ENCODE measurements around the gene EDRF1. TPM values are rescaled to one million over a fixed set of nuclear protein-coding genes. Genes with fewer than 3 reads are reported as not detected.

Gene EDRF1
- total and polyA plus RNA-seq, 2 of the 8 experiments (the other 6 are each of a cell fraction or from before 2014, with no cell fraction given), result 19.9 to 37.8 TPM

- CTCF ChIA-PET (ENCODE audit: partially characterized antibody), result interaction anchor here (0.7 kb wide), 1 partner anchor 314 kb away, joined by 3 read pairs; no protein-coding TSS in a partner anchor
- Histone ChIP-seq H3K14ac (ENCODE audit: insufficient read length) (no peak overlapping the region), H4K8ac (ENCODE audit: extremely low read depth, insufficient read depth, low read length) (no peak overlapping the region), H3K18ac (ENCODE audit: extremely low read depth, low read length) (no peak overlapping the region), H3K79me2 (ENCODE audit: control insufficient read depth in 1 of 2, insufficient read depth in 2 of 2, low read length in 2 of 2) (no peaks in the 10 kb centered on the region), H3K23me2 (ENCODE audit: low read depth, low read length) (no peaks in the 10 kb centered on the region), H4K5ac (ENCODE audit: insufficient read length, low read depth, low read length) (no peak overlapping the region), H3K27ac (ENCODE audit: low read depth, low read length) (no peak overlapping the region), H3K4me3 (ENCODE audit: extremely low read depth in 1 of 4, insufficient read depth in 2 of 4, low read depth in 3 of 4, low read length in 4 of 4) (no peak overlapping the region), H2AFZ (ENCODE audit: low read length) (no peak overlapping the region), H4K91ac (replicated peaks; ENCODE audit: insufficient read length, low read length) (no peak overlapping the region), H3K4me1 (replicated peaks in 1 of 4; ENCODE audit: control insufficient read depth in 3 of 4, insufficient read depth in 4 of 4, low read length in 3 of 4) (no peaks in the 10 kb centered on the region), H2BK20ac (ENCODE audit: low read length) (no peak overlapping the region), H3K56ac (replicated peaks; ENCODE audit: insufficient read length, low read depth, low read length) (no peak overlapping the region), H4K20me1 (replicated peaks in 1 of 2; ENCODE audit: control insufficient read depth in 1 of 2, insufficient read depth in 2 of 2, low read length in 2 of 2) (no peaks in the 10 kb centered on the region), H3K79me1 (ENCODE audit: low read depth, low read length) (no peaks in the 10 kb centered on the region), H2BK15ac (ENCODE audit: low read length) (no peak overlapping the region), H3K9me3 (ENCODE audit: insufficient read depth in 2 of 2, low read depth in 1 of 2, low read length in 1 of 2) (no peaks in the 10 kb centered on the region), H3K9ac (replicated peaks in 1 of 4; ENCODE audit: extremely low read depth in 1 of 4, low read depth in 3 of 4, low read length in 3 of 4) (no peak overlapping the region), H2AK5ac (ENCODE audit: low read depth, low read length) (no peak overlapping the region), H3K27me3 (replicated peaks in 1 of 4; ENCODE audit: control insufficient read depth in 3 of 4, extremely low read depth in 1 of 4, insufficient read depth in 3 of 4, low read length in 3 of 4) (no peaks in the 10 kb centered on the region; a peak in 1 of 7 replicates), H2BK120ac (replicated peaks; ENCODE audit: low read depth, low read length) (no peak overlapping the region), H2BK12ac (ENCODE audit: low read depth, low read length) (no peak overlapping the region), H2BK5ac (ENCODE audit: low read depth, low read length) (no peak overlapping the region), H3K4me2 (ENCODE audit: insufficient read depth in 1 of 2, low read depth in 2 of 2, low read length in 2 of 2) (no peak overlapping the region), H3K36me3 (ENCODE audit: control insufficient read depth in 2 of 4, insufficient read depth in 4 of 4, low read length in 3 of 4) (no peaks in the 10 kb centered on the region; a peak in 1 of 8 replicates), H3K4ac (replicated peaks; ENCODE audit: insufficient read length, low read depth, low read length) (no peak overlapping the region), H3K23ac (ENCODE audit: insufficient read length) (no peak overlapping the region)
- no peak for DNase-seq (ENCODE audit: low read depth in 1 of 2, low spot score in 2 of 2)
- no peak for FAIRE-seq
- POLR2A ChIA-PET (ENCODE audit: partially characterized antibody), result no interaction called here
- TF ChIP-seq RNF2 (IDR thresholded peaks at IDR 0.05; ENCODE audit: borderline replicate concordance, low read depth, low read length, missing control alignments, poor library complexity, severe bottlenecking), result no peak
- 67% methylated on average over 3 of the region's 3 CpGs; no CpG with 5 or more reads in 1 of the 2 experiments for WGBS, 2 experiments (ENCODE audit: extremely low coverage in 1 of 2, insufficient coverage in 1 of 2, insufficient read length in 1 of 2, insufficient replicate concordance in 2 of 2, low coverage in 1 of 2, low lambda C conversion rate in 2 of 2, missing lambda C conversion rate in 1 of 2)
Observed at GRCh38 chr10:125692196-125692595, 27.3 kb upstream of the EDRF1 start.
